Left renal pelvis (tissue), 4 donors: ENCODE data around the gene COA1. TPM values are rescaled to one million over a fixed set of nuclear protein-coding genes. Genes with fewer than 3 reads are reported as not detected.
"Not testable (repeated sequence)": the region's sequence is repeated elsewhere in the genome, so short reads cannot be mapped to it uniquely, and the experiment has no call there.

ENCODE experiments used
- DNase-seq, 4 donors: peaks; one replicate each; pipeline ENCODE4 v3.0.0-alpha.2; 2013; ENCODE audit warnings: low read depth in 4 of 4, low spot score in 3 of 4
- polyA plus RNA-seq, 4 donors: library from polyadenylated mRNA; unstranded; fragments of 120-200 nt; gene quantifications; one replicate each; pipeline ENCODE4 v1.2.1, GENCODE V29; 2013; ENCODE audit not compliant: insufficient read length in 4 of 4

COA1 gene
- polyA plus RNA-seq, 4 donors: 45.9 to 76.8 (median 68.4) TPM

- DNase-seq: not testable (repeated sequence)
Observed at GRCh38 chr7:43731494-43731893, 2.2 kb upstream of the COA1 start.

- DNase-seq: no peak
Observed at GRCh38 chr7:43729924-43730248, 563 bp upstream of the COA1 start.

- no peak for DNase-seq
Observed at GRCh38 chr7:43727494-43727893, 1.8 kb downstream of the COA1 start.

GRCh38 chr7:43727003-43727402, 2.3 kb downstream of the COA1 start:
- no peak for DNase-seq

- no peak for DNase-seq
Observed at GRCh38 chr7:43726466-43726865, 2.9 kb downstream of the COA1 start.

GRCh38 chr7:43725251-43725650, 4.1 kb downstream of the COA1 start:
- no peak for DNase-seq

GRCh38 chr7:43723007-43723341, 6.3 kb downstream of the COA1 start:
- no peak for DNase-seq

GRCh38 chr7:43721193-43721806, 8.0 kb downstream of the COA1 start:
- peak in 1 of 4 donors; percentile 34 for DNase-seq

- DNase-seq: no peak
Observed at GRCh38 chr7:43716598-43716997, 12.7 kb downstream of the COA1 start.

GRCh38 chr7:43715966-43716365, 13.4 kb downstream of the COA1 start:
- DNase-seq: not testable (repeated sequence)

- no peak for DNase-seq
Observed at GRCh38 chr7:43711503-43711902, 17.8 kb downstream of the COA1 start.

GRCh38 chr7:43708055-43708454, 21.3 kb downstream of the COA1 start:
- not testable (repeated sequence) for DNase-seq

GRCh38 chr7:43703573-43703972, 25.8 kb downstream of the COA1 start:
- DNase-seq: no peak

- DNase-seq: no peak
Observed at GRCh38 chr7:43702974-43703373, 26.3 kb downstream of the COA1 start.

GRCh38 chr7:43701929-43702328, 27.4 kb downstream of the COA1 start:
- DNase-seq: no peak

- no peak for DNase-seq
Observed at GRCh38 chr7:43701500-43701854, 27.8 kb downstream of the COA1 start.

- DNase-seq: no peak
Observed at GRCh38 chr7:43700646-43701499, 28.4 kb downstream of the COA1 start.

GRCh38 chr7:43700059-43700501, 29.2 kb downstream of the COA1 start:
- peak; percentile 14 to 39 (median 26) for DNase-seq

GRCh38 chr7:43698460-43699255, 30.7 kb downstream of the COA1 start:
- DNase-seq: no peak

- DNase-seq: no peak
Observed at GRCh38 chr7:43697690-43698089, 31.6 kb downstream of the COA1 start.

- DNase-seq: no peak
Observed at GRCh38 chr7:43695365-43695764, 34.0 kb downstream of the COA1 start.

- DNase-seq: no peak
Observed at GRCh38 chr7:43694399-43694748, 34.9 kb downstream of the COA1 start.
